AG04449 (cell line): ENCODE data around the gene NLGN2.

Source experiments
- CTCF ChIA-PET: fragments of 350-600 bp; formaldehyde crosslinking; extraction: SDS; loops from one replicate; lab custom pipeline; 2021; ENCODE audit warnings: antibody characterized with exemption; lab: Yijun Ruan, JAX
- POLR2A ChIA-PET: fragments of 400-600, 350-600 bp; formaldehyde crosslinking; extraction: SDS; loops from one replicate; lab custom pipeline; 2020; ENCODE audit warnings: antibody characterized with exemption, inconsistent platforms; lab: Yijun Ruan, JAX
- DNase-seq: peaks from one replicate; pipeline ENCODE4 v3.0.0-alpha.2; 2010; ENCODE audit warnings: low read depth, low spot score
- H3K4me3 ChIP-seq: 2 replicates; pipeline ENCODE4 v1.5.1; 2011; ENCODE audit warnings: low read depth, mild to moderate bottlenecking, control low read depth, low read length
- CTCF ChIP-seq: IDR thresholded peaks from one replicate; pipeline ENCODE4 v1.5.1; 2011; ENCODE audit warnings: mild to moderate bottlenecking, moderate library complexity, low read length, control low read depth, inconsistent platforms; ENCODE audit not compliant: insufficient read depth; ENCODE audit errors: missing control alignments

Gene NLGN2

GRCh38 chr17:7404737-7405349, 2.8 kb upstream of the NLGN2 start:
- peak overlapping the region; percentile 83 for H3K4me3 ChIP-seq
- TF ChIP-seq CTCF = no peak
- POLR2A ChIA-PET = interaction anchor here (0.6 to 1.4 kb wide), 16 partner anchors 8 to 169 kb away, joined by 3 to 11 read pairs (median 4); partner anchors contain the start of genes PLSCR3, POLR2A and ZBTB4
- no peak for DNase-seq
- CTCF ChIA-PET = interaction anchor here (1.4 kb wide), 1 partner anchor 156 kb away, joined by 5 read pairs; no protein-coding TSS in a partner anchor

- CTCF ChIA-PET = interaction anchor here (0.7 to 2.0 kb wide), 2 partner anchors 31 to 155 kb away, joined by 3 to 12 read pairs; partner anchors contain the start of gene TMEM102
- TF ChIP-seq CTCF = no peak
- POLR2A ChIA-PET = interaction anchor here (0.7 to 1.3 kb wide), 3 partner anchors 18 to 57 kb away, joined by 3 to 6 read pairs (median 3); partner anchors contain the start of gene SPEM2
- DNase-seq = no peak
- H3K4me3 ChIP-seq = peak overlapping the region; percentile 83
Observed at GRCh38 chr17:7405350-7406234, 2.1 kb upstream of the NLGN2 start.

- ChIA-PET CTCF (interaction anchor here (0.7 to 2.0 kb wide), 3 partner anchors 17 to 154 kb away, joined by 3 to 12 read pairs (median 3); partner anchors contain the start of gene TMEM102), POLR2A (interaction anchor here (0.7 to 1.3 kb wide), 3 partner anchors 17 to 58 kb away, joined by 3 to 6 read pairs (median 3); partner anchors contain the start of gene SPEM2)
- no peak for TF ChIP-seq CTCF
- DNase-seq = no peak
- H3K4me3 ChIP-seq = peak overlapping the region; percentile 83
Observed at GRCh38 chr17:7406235-7406825, 1.3 kb upstream of the NLGN2 start.

- CTCF ChIA-PET = interaction anchor here (1.0 to 2.0 kb wide), 3 partner anchors 29 to 281 kb away, joined by 3 to 12 read pairs (median 3); partner anchors contain the start of genes TMEM102 and WRAP53
- TF ChIP-seq CTCF = no peak
- peak overlapping the region; percentile 36; the same call in 1 of the 2 replicates for H3K4me3 ChIP-seq
- POLR2A ChIA-PET = interaction anchor here (0.6 to 1.3 kb wide), 2 partner anchors 17 to 48 kb away, joined by 3 read pairs; no protein-coding TSS in a partner anchor
- no peak for DNase-seq
Observed at GRCh38 chr17:7407082-7407481, 563 bp upstream of the NLGN2 start.

- TF ChIP-seq CTCF = no peak
- no peak overlapping the region for H3K4me3 ChIP-seq
- POLR2A ChIA-PET = no interaction called here
- no peak for DNase-seq
- CTCF ChIA-PET = interaction anchor here (1.0 to 1.3 kb wide), 2 partner anchors 52 to 280 kb away, joined by 3 read pairs; partner anchors contain the start of gene WRAP53
Observed at GRCh38 chr17:7408252-7408727, 645 bp downstream of the NLGN2 start.
